Activated CD4-positive, alpha-beta T cell treated with anti-CD3 and anti-CD28 coated beads, Interleukin-2, amount 10 ng/mL, durations not matched to agents 7 days and 5 days (primary cell): ENCODE measurements around the gene BACE1. TPM values are rescaled to one million over a fixed set of nuclear protein-coding genes. Genes with fewer than 3 reads are reported as not detected.

Source experiments
- CTCF ChIA-PET: fragments of 350-600 bp; sonication (Branson Sonifier 250); formaldehyde crosslinking; loops from one replicate; lab custom pipeline; 2021; ENCODE audit warnings: antibody characterized with exemption; lab: Charles Lee
- POLR2A ChIA-PET: fragments of 350-600 bp; sonication (Branson Sonifier 250); formaldehyde crosslinking; loops from one replicate; lab custom pipeline; 2021; ENCODE audit warnings: antibody characterized with exemption; lab: Charles Lee
- DNase-seq: peaks from one replicate; pipeline ENCODE4 v3.0.0-alpha.2; 2020
- H3K27ac Mint-ChIP-seq: one replicate; pipeline ENCODE4 v1.8.0; 2021; ENCODE audit warnings: mild to moderate bottlenecking, moderate library complexity, mixed read lengths
- H3K27me3 Mint-ChIP-seq: one replicate; pipeline ENCODE4 v1.8.0; 2021; ENCODE audit warnings: mixed read lengths
- H3K36me3 Mint-ChIP-seq: one replicate; pipeline ENCODE4 v1.8.0; 2021; ENCODE audit warnings: low read depth, mixed read lengths
- H3K4me1 Mint-ChIP-seq: one replicate; pipeline ENCODE4 v1.8.0; 2021; ENCODE audit warnings: mixed read lengths
- H3K4me3 Mint-ChIP-seq: one replicate; pipeline ENCODE4 v1.8.0; 2021; ENCODE audit warnings: mild to moderate bottlenecking, moderate library complexity, mixed read lengths
- H3K9me3 Mint-ChIP-seq: one replicate; pipeline ENCODE4 v1.8.0; 2021; ENCODE audit warnings: mixed read lengths
- total RNA-seq, 2 experiments: library from RNA; stranded (reverse); gene quantifications; one replicate each; pipeline ENCODE4 v1.2.3, GENCODE V29; 2021

Gene BACE1
- total RNA-seq, 2 experiments from 2014 or later, result 0.25 to 0.48 TPM

DNA sequence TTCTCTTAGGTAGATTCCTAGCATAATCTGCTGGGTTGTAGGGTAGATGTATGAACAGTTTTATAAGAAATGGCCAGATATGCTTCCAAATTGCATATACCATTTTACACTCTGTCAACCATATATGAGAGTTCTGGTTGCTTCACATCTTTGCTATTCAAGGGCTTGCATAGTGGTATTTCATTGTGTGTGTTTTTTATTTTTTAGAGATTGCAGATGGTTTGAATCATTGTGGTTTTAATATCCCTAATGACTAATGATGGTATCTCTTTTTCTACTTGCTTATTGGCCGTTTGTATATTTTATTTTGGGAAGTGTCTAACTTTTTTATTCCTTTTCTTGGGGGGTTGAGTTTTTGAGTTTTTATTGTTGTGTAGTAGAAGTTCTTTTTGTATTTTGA is 56.6 kb downstream of the BACE1 start:
- POLR2A ChIA-PET, result no interaction called here
- Mint-ChIP-seq H3K27ac (no peak overlapping the region), H3K4me3 (no peak overlapping the region), H3K4me1 (peaks cover 6% of the 10 kb centered on the region), H3K36me3 (peaks cover 8% of the 10 kb centered on the region), H3K9me3 (no peaks in the 10 kb centered on the region), H3K27me3 (no peaks in the 10 kb centered on the region)
- no peak for DNase-seq
- CTCF ChIA-PET, result interaction anchor here (0.6 to 1.3 kb wide), 2 partner anchors 23 to 1046 kb away, joined by 3 to 4 read pairs; no protein-coding TSS in a partner anchor

DNA sequence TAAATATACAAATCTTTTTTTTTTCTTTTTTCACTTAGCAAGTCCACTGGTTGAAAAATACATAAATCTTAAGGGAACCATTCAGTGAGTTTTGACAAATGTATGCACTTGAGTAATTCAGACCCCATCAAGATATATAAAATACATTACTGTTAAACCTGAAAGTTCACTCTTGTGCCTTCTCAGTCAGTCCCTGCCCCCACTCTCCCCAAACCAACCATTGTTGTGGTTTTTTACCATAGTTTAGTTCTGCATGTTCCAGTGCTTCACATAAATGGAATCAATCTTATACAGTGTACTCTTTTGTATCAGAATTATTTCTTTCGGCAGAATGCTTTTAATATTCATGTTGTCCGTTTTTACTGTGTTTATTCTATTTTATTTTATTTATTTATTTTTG is 57.5 kb downstream of the BACE1 start:
- Mint-ChIP-seq H3K9me3 (no peaks in the 10 kb centered on the region), H3K36me3 (peaks cover 8% of the 10 kb centered on the region), H3K4me3 (no peak overlapping the region), H3K27ac (no peak overlapping the region), H3K27me3 (no peaks in the 10 kb centered on the region), H3K4me1 (peaks cover 6% of the 10 kb centered on the region)
- CTCF ChIA-PET, result no interaction called here
- POLR2A ChIA-PET, result no interaction called here
- no peak for DNase-seq

DNA sequence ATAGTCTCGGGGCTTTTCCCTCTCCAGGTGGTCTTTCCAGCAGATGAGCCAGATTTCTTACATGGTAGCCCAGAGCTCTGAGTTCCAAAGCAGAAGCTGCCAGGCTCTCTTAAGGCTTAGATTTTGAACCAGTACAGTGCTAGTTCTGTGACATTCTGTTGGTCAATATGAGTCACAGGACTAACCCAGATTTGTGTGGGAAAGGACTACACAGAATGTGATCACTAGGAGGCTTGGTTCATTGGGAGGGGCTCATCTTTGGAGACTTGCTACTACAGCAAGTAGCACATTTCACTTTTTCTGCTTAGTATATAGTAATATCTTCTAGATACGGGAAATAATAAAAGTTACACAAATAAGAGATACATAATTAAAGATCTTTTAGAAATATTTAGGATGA is 59.5 kb downstream of the BACE1 start:
- Mint-ChIP-seq H3K27me3 (no peaks in the 10 kb centered on the region), H3K4me1 (peaks cover 8% of the 10 kb centered on the region), H3K27ac (no peak overlapping the region), H3K4me3 (no peak overlapping the region), H3K36me3 (peaks cover 7% of the 10 kb centered on the region), H3K9me3 (no peaks in the 10 kb centered on the region)
- POLR2A ChIA-PET, result no interaction called here
- no peak for DNase-seq
- CTCF ChIA-PET, result no interaction called here

DNA sequence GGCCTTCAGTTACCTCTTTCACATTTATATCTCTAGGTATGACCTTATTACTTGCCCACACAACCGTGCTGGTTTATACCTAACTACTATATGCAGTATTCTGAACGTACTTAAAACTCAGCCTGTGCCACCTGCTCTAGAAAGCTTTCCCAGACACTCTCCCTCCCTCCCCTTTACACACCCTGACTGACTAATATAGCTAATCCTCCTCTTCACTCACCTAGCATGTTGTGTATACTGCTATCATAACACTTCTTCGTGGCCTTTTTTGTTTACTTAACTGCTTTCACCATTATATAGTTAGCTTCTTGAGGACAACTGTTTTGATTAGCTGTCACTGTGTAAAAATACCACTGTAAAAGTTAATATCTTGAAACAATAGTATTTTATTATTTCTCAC is 60.1 kb downstream of the BACE1 start:
- no peaks in the 10 kb centered on the region for H3K9me3 Mint-ChIP-seq
- no peaks in the 10 kb centered on the region for H3K27me3 Mint-ChIP-seq
- H3K4me3 Mint-ChIP-seq, result no peak overlapping the region
- DNase-seq, result no peak
- no peak overlapping the region for H3K27ac Mint-ChIP-seq
- peaks cover 9% of the 10 kb centered on the region for H3K4me1 Mint-ChIP-seq
- peaks cover 7% of the 10 kb centered on the region for H3K36me3 Mint-ChIP-seq
- CTCF ChIA-PET, result no interaction called here
- POLR2A ChIA-PET, result no interaction called here

DNA sequence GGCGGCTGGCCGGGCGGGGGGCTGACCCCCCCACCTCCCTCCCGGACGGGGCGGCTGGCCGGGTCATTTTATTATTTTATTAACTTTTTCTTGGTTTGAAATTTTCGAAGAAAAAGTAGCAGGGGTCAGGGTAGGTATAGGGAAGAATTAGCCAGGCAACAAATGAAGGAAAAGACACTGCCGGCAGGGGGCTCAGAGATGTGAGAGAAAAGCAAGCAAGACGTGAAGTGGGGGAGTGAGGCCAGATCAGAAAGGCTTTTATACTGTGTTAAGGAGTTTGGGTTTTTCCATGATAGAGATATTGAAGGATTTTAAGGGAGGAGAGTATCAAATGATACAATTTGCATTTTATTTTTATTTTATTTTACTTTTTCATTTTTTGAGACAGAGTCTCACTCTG is 64.5 kb downstream of the BACE1 start:
- H3K36me3 Mint-ChIP-seq, result peaks cover 14% of the 10 kb centered on the region
- no peak overlapping the region for H3K4me3 Mint-ChIP-seq
- no peak overlapping the region for H3K27ac Mint-ChIP-seq
- H3K4me1 Mint-ChIP-seq, result peaks cover 4% of the 10 kb centered on the region
- ChIA-PET CTCF (no interaction called here), POLR2A (no interaction called here)
- no peaks in the 10 kb centered on the region for H3K27me3 Mint-ChIP-seq
- DNase-seq, result no peak
- H3K9me3 Mint-ChIP-seq, result no peaks in the 10 kb centered on the region

DNA sequence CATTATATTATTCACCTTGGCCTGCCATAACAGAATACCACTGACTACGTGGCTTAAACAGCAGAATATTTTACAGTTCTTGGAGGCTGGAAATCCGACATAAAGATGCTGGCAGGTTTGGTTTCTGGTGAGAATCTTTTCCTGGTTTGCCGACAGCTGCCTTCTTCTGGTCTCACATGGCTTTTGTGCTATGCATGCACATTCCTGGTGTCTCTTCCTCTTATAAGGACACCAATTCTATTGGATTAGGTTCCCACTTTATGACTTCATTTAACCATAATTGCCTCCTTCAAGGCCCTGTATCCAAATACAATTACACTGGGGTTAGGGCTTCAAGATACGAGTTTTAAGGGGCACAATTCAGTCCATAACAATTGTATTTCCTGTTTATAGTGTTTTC is 66.5 kb downstream of the BACE1 start:
- DNase-seq, result no peak
- POLR2A ChIA-PET, result no interaction called here
- Mint-ChIP-seq H3K9me3 (no peaks in the 10 kb centered on the region), H3K27ac (no peak overlapping the region), H3K27me3 (no peaks in the 10 kb centered on the region), H3K36me3 (peaks cover 23% of the 10 kb centered on the region), H3K4me3 (no peak overlapping the region), H3K4me1 (peaks cover 3% of the 10 kb centered on the region)
- CTCF ChIA-PET, result no interaction called here

DNA sequence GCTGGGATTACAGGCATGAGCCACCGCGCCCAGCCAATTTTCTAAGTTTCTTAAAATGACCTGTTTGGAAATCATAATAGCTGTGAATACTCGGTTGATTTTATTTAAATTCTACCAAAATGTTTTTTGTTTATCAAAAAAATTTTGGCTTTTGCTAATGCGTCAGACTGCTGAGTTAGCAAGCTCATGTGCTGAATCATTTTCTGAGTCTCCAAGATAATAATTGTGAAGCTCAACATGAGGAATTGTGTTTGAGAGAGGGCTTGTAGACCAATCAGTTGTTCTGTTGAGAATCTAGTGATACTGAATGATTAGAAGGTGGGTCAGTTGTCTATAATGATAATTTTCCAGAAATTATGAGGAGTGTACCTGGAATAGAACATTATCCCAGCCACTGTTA is 67.7 kb downstream of the BACE1 start:
- Mint-ChIP-seq H3K27ac (no peak overlapping the region), H3K4me3 (no peak overlapping the region), H3K36me3 (peaks cover 28% of the 10 kb centered on the region), H3K4me1 (peaks cover 3% of the 10 kb centered on the region), H3K9me3 (no peaks in the 10 kb centered on the region), H3K27me3 (no peaks in the 10 kb centered on the region)
- DNase-seq, result no peak
- POLR2A ChIA-PET, result interaction anchor here (0.7 kb wide), 1 partner anchor 141 kb away, joined by 3 read pairs; no protein-coding TSS in a partner anchor
- CTCF ChIA-PET, result interaction anchor here (1.1 kb wide), 1 partner anchor 15 kb away, joined by 3 read pairs; no protein-coding TSS in a partner anchor

DNA sequence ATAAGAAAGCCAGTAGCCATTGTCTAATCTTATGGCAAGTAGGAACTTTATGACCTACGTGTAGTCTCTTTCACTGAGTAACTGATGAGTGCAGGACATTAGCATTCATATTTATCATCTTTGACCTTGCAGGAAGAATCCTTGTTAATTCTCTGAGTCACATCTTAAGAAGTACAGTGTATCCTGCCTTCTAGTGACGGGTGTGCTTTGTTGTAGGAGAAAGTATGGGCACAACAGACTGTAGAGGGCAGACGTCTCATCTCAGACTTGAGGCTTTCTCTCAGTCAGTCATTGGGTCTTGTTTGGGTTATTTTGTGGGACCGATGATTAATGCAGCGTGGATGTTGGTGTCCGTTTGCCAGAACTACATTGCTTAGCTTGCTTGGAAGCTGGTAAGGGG is 76.8 kb downstream of the BACE1 start:
- no peaks in the 10 kb centered on the region for H3K9me3 Mint-ChIP-seq
- no peak overlapping the region for H3K4me3 Mint-ChIP-seq
- no peak for DNase-seq
- H3K36me3 Mint-ChIP-seq, result peaks cover 22% of the 10 kb centered on the region
- no peaks in the 10 kb centered on the region for H3K27me3 Mint-ChIP-seq
- ChIA-PET POLR2A (no interaction called here), CTCF (interaction anchor here (1.2 to 1.8 kb wide), 2 partner anchors 8 to 13 kb away, joined by 5 to 7 read pairs; partner anchors contain the start of gene PCSK7)
- H3K4me1 Mint-ChIP-seq, result peaks cover 7% of the 10 kb centered on the region
- H3K27ac Mint-ChIP-seq, result no peak overlapping the region

DNA sequence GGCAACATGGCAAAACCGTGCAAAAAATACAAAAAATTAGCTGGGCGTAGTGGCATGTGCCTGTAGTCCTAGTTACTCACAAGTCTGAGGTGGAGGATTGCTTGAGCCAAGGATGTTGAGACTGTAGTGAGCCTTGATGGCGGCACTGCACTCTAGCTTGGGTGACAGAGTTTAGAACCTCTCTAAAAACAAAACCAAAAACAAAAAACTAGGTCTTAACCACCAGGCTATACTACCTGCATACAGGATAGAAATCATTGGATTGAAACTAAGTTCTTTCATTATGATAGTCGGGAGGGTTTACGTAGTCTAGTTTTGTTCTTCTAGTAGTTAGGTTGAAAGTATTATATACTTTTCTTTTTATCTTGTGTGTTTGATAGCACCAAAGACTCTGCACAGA is 77.8 kb downstream of the BACE1 start:
- CTCF ChIA-PET, result interaction anchor here (1.5 kb wide), 1 partner anchor 12 kb away, joined by 4 read pairs; no protein-coding TSS in a partner anchor
- no peak for DNase-seq
- no peak overlapping the region for H3K4me3 Mint-ChIP-seq
- no peak overlapping the region for H3K27ac Mint-ChIP-seq
- H3K9me3 Mint-ChIP-seq, result no peaks in the 10 kb centered on the region
- H3K27me3 Mint-ChIP-seq, result no peaks in the 10 kb centered on the region
- peaks cover 18% of the 10 kb centered on the region for H3K4me1 Mint-ChIP-seq
- POLR2A ChIA-PET, result no interaction called here
- H3K36me3 Mint-ChIP-seq, result peaks cover 18% of the 10 kb centered on the region

Other genes starting within 250 kb of the BACE1 start
- 10 to 100 TPM; 37.5 to 39.6 TPM for gene SIK3, start 217.8 kb downstream of the BACE1 start, total RNA-seq
- 10 to 100 TPM; 48.4 to 52.1 TPM for gene PAFAH1B2, start 172.0 kb downstream of the BACE1 start, total RNA-seq
- 10 to 100 TPM; 28.6 to 30.9 TPM for gene SIDT2, start 137.5 kb downstream of the BACE1 start, total RNA-seq
- 1 to 10 TPM; 2.0 to 3.1 TPM for gene TAGLN, start 116.9 kb downstream of the BACE1 start, total RNA-seq
- gene PCSK7, start 84.2 kb downstream of the BACE1 start, total RNA-seq, result 100 to 1,000 TPM; 187 to 224 TPM
- gene RNF214, start 83.6 kb downstream of the BACE1 start, total RNA-seq, result 10 to 100 TPM; 22.2 to 23.8 TPM
- 1 to 10 TPM; 5.6 to 6.1 TPM for gene BACE1-AS, start 24.9 kb downstream of the BACE1 start, total RNA-seq
- gene CEP164, start 11.6 kb upstream of the BACE1 start, total RNA-seq, result 10 to 100 TPM; 36.0 to 44.2 TPM